ENCODE results near the gene FUBP3. TPM values are rescaled to one million over a fixed set of nuclear protein-coding genes. Genes with fewer than 3 reads are reported as not detected.

Gene FUBP3
- total RNA-seq, 1 experiment from 2014 or later: 73.7 TPM

- TF ChIP-seq CTCF (IDR thresholded peaks at IDR 0.05 in 2 of 3, conservative IDR thresholded peaks at IDR 0.05 in 1 of 3; ENCODE audit: borderline replicate concordance in 1 of 3, insufficient read depth in 1 of 3, low read depth in 2 of 3, low read length in 2 of 3) (no peak), EZH2phosphoT487 (IDR thresholded peaks at IDR 0.05; ENCODE audit: borderline replicate concordance) (no peak)
These were observed 54.9 kb downstream of the FUBP3 start (continued) for GRCh38 chr9:130634191-130634768.

GRCh38 chr9:130634801-130635200, 55.4 kb downstream of the FUBP3 start:
- Histone ChIP-seq H3K27ac (ENCODE audit: low read depth, low read length) (no peak overlapping the region), H3K9ac (ENCODE audit: low read length) (no peak overlapping the region), H2AFZ (ENCODE audit: low read depth, low read length, poor library complexity, severe bottlenecking) (no peak overlapping the region), H3K4me2 (ENCODE audit: low read length) (no peak overlapping the region), H4K20me1 (ENCODE audit: insufficient read depth) (no peaks in the 10 kb centered on the region), H3K79me2 (ENCODE audit: insufficient read depth, low read length) (no peaks in the 10 kb centered on the region), H3K9me2 (ENCODE audit: insufficient read depth) (no peaks in the 10 kb centered on the region), H3K27me3 (ENCODE audit: insufficient read depth, low read length) (no peaks in the 10 kb centered on the region), H3K4me1 (ENCODE audit: control insufficient read depth in 1 of 2, insufficient read depth in 2 of 2, low read length in 2 of 2) (no peaks in the 10 kb centered on the region), H3K36me3 (ENCODE audit: control insufficient read depth in 1 of 2, insufficient read depth in 2 of 2, low read length in 2 of 2) (peaks cover 23% of the 10 kb centered on the region in 2 experiments), H3K9me3 (ENCODE audit: control insufficient read depth in 1 of 2, insufficient read depth in 1 of 2, low read depth in 1 of 2, low read length in 2 of 2) (no peaks in the 10 kb centered on the region), H3K4me3 (replicated peaks in 1 of 2; ENCODE audit: low read depth in 1 of 2, low read length in 2 of 2) (no peak overlapping the region)
- ChIA-PET RAD21 (ENCODE audit: low non-redundant PET in 1 of 2, low total read pairs in 2 of 2, uncharacterized antibody in 2 of 2, unreplicated experiment in 2 of 2) (no interaction called here), POLR2A (no interaction called here), CTCF (no interaction called here)
- BruUV-seq (replicated peaks): no TSS peak
- DNase-seq (ENCODE audit: low read depth, low spot score): no peak
- TF ChIP-seq EZH2phosphoT487 (IDR thresholded peaks at IDR 0.05; ENCODE audit: borderline replicate concordance): no peak
- intact Hi-C loops (cut with micrococcal nuclease): no loop called here
- no peak for ATAC-seq

GRCh38 chr9:130635306-130635705, 55.9 kb downstream of the FUBP3 start:
- H3K36me3 ChIP-seq (ENCODE audit: control insufficient read depth in 1 of 2, insufficient read depth in 2 of 2, low read length in 2 of 2): peaks cover 23% of the 10 kb centered on the region in 2 experiments
- ChIA-PET POLR2A (no interaction called here), CTCF (no interaction called here), RAD21 (ENCODE audit: low non-redundant PET in 1 of 2, low total read pairs in 2 of 2, uncharacterized antibody in 2 of 2, unreplicated experiment in 2 of 2) (no interaction called here)
- H3K27ac ChIP-seq (ENCODE audit: low read depth, low read length): no peak overlapping the region
- BruUV-seq (replicated peaks): no TSS peak
- H2AFZ ChIP-seq (ENCODE audit: low read depth, low read length, poor library complexity, severe bottlenecking): no peak overlapping the region
- no peaks in the 10 kb centered on the region for H3K79me2 ChIP-seq (ENCODE audit: insufficient read depth, low read length)
- no peaks in the 10 kb centered on the region for H3K4me1 ChIP-seq (ENCODE audit: control insufficient read depth in 1 of 2, insufficient read depth in 2 of 2, low read length in 2 of 2)
- intact Hi-C loops (cut with micrococcal nuclease): no loop called here
- no peaks in the 10 kb centered on the region for H4K20me1 ChIP-seq (ENCODE audit: insufficient read depth)
- ATAC-seq (no peak), DNase-seq (ENCODE audit: low read depth, low spot score) (no peak)
- H3K9ac ChIP-seq (ENCODE audit: low read length): no peak overlapping the region
- H3K4me3 ChIP-seq (replicated peaks in 1 of 2; ENCODE audit: low read depth in 1 of 2, low read length in 2 of 2): no peak overlapping the region
- no peaks in the 10 kb centered on the region for H3K9me3 ChIP-seq (ENCODE audit: control insufficient read depth in 1 of 2, insufficient read depth in 1 of 2, low read depth in 1 of 2, low read length in 2 of 2)
- H3K27me3 ChIP-seq (ENCODE audit: insufficient read depth, low read length): no peaks in the 10 kb centered on the region
- H3K9me2 ChIP-seq (ENCODE audit: insufficient read depth): no peaks in the 10 kb centered on the region
- no peak overlapping the region for H3K4me2 ChIP-seq (ENCODE audit: low read length)
- TF ChIP-seq YY1 (IDR thresholded peaks at IDR 0.05; ENCODE audit: extremely low read depth, insufficient replicate concordance, low read depth, low read length) (no peak), SP1 (IDR thresholded peaks at IDR 0.05; ENCODE audit: low read depth) (no peak), CEBPB (IDR thresholded peaks at IDR 0.05; ENCODE audit: low read depth) (no peak), POLR2AphosphoS5 (IDR thresholded peaks at IDR 0.05; ENCODE audit: low read depth, low read length) (no peak), SIN3A (IDR thresholded peaks at IDR 0.05; ENCODE audit: low read depth) (no peak), CTCF (IDR thresholded peaks at IDR 0.05 in 2 of 3, conservative IDR thresholded peaks at IDR 0.05 in 1 of 3; ENCODE audit: borderline replicate concordance in 1 of 3, insufficient read depth in 1 of 3, low read depth in 2 of 3, low read length in 2 of 3) (no peak), ZBTB33 (IDR thresholded peaks at IDR 0.05; ENCODE audit: extremely low read depth, insufficient replicate concordance, low read length) (no peak), FOSL1 (IDR thresholded peaks at IDR 0.05; ENCODE audit: low read depth) (no peak), CBX3 (IDR thresholded peaks at IDR 0.05; ENCODE audit: low read depth) (no peak), RAD21 (IDR thresholded peaks at IDR 0.05; ENCODE audit: low read depth) (no peak)

Data from HCT116 (cell line).